Measurements from ENCODE around the gene DOCK2.

DOCK2 gene

GRCh38 chr5:169697976-169698375, 60.9 kb downstream of the DOCK2 start:
- H3K27ac ChIP-seq = no peak overlapping the region
- TF ChIP-seq ZFX (IDR thresholded peaks at IDR 0.05; ENCODE audit: borderline replicate concordance) (no peak), CTCF (IDR thresholded peaks at IDR 0.05) (no peak)

- TF ChIP-seq ZFX (IDR thresholded peaks at IDR 0.05; ENCODE audit: borderline replicate concordance) (no peak), CTCF (IDR thresholded peaks at IDR 0.05) (no peak)
- no peak overlapping the region for H3K27ac ChIP-seq
Observed at GRCh38 chr5:169700611-169701010, 63.5 kb downstream of the DOCK2 start.

- H3K27ac ChIP-seq = no peak overlapping the region
- TF ChIP-seq ZFX (IDR thresholded peaks at IDR 0.05; ENCODE audit: borderline replicate concordance) (no peak), CTCF (IDR thresholded peaks at IDR 0.05) (peak; percentile 23)
Observed at GRCh38 chr5:169701910-169702451, 64.9 kb downstream of the DOCK2 start.

- TF ChIP-seq ZFX (IDR thresholded peaks at IDR 0.05; ENCODE audit: borderline replicate concordance) (no peak), CTCF (IDR thresholded peaks at IDR 0.05) (no peak)
- no peak overlapping the region for H3K27ac ChIP-seq
Observed at GRCh38 chr5:169702693-169703481, 65.8 kb downstream of the DOCK2 start.

GRCh38 chr5:169703813-169704212, 66.7 kb downstream of the DOCK2 start:
- no peak overlapping the region for H3K27ac ChIP-seq
- TF ChIP-seq CTCF (IDR thresholded peaks at IDR 0.05) = no peak
- no peak for TF ChIP-seq ZFX (IDR thresholded peaks at IDR 0.05; ENCODE audit: borderline replicate concordance)

- TF ChIP-seq CTCF (IDR thresholded peaks at IDR 0.05) (no peak), ZFX (IDR thresholded peaks at IDR 0.05; ENCODE audit: borderline replicate concordance) (no peak)
- no peak overlapping the region for H3K27ac ChIP-seq
Observed at GRCh38 chr5:169705322-169705721, 68.2 kb downstream of the DOCK2 start.

GRCh38 chr5:169706071-169706470, 69.0 kb downstream of the DOCK2 start:
- H3K27ac ChIP-seq = no peak overlapping the region
- TF ChIP-seq ZFX (IDR thresholded peaks at IDR 0.05; ENCODE audit: borderline replicate concordance) (no peak), CTCF (IDR thresholded peaks at IDR 0.05) (no peak)
